ENCODE measurements around the gene EFCC1. TPM values are rescaled to one million over a fixed set of nuclear protein-coding genes. Genes with fewer than 3 reads are reported as not detected.

EFCC1 gene
- total RNA-seq, 1 experiment from 2014 or later = 0.39 TPM

DNA sequence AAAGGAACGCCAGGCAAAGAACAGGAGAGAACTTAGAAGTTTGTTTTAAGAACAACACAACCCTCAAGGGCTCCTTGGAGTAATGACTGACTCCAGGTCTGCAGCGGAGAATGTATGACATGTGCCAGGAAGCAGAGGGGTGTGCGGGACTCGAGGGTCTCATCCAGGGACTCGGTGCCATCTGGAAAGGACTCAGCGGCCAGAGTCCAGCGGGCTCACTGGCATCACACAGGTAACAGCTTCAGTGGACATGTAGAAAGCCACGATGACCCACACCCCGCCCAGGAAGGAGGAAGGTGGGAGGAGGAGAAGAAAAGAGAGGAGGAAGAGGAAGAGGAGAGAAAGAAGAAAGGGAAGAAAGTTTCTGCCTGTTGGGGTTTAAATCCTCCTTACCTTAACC is 80.9 kb downstream of the EFCC1 start:
- no peaks in the 10 kb centered on the region for H3K4me1 ChIP-seq
- no peak for DNase-seq
- no peaks in the 10 kb centered on the region for H3K4me1 Mint-ChIP-seq (ENCODE audit: low read depth, unreplicated experiment)
- ChIA-PET CTCF (no interaction called here), POLR2A (no interaction called here)
- no peaks in the 10 kb centered on the region for H3K9me3 ChIP-seq
- TF ChIP-seq CTCF (IDR thresholded peaks at IDR 0.05; ENCODE audit: insufficient read depth in 1 of 2, low read depth in 1 of 2, low read length in 1 of 2, severe bottlenecking in 1 of 2, unreplicated experiment in 1 of 2) = no peak
- H3K36me3 ChIP-seq (ENCODE audit: control insufficient read depth, insufficient read depth, low read length) = no peaks in the 10 kb centered on the region
- no peaks in the 10 kb centered on the region for H3K27me3 Mint-ChIP-seq (ENCODE audit: insufficient read depth, unreplicated experiment)
- H3K9me3 Mint-ChIP-seq (ENCODE audit: unreplicated experiment) = no peaks in the 10 kb centered on the region
- no TSS peak for BruUV-seq (replicated peaks)
- no peak overlapping the region for H3K4me3 Mint-ChIP-seq (ENCODE audit: unreplicated experiment)
- H3K27me3 ChIP-seq (replicated peaks; ENCODE audit: control insufficient read depth, insufficient read depth, low read length) = no peaks in the 10 kb centered on the region
- H3K4me3 ChIP-seq (ENCODE audit: low read depth, low read length) = no peak overlapping the region
- no peak overlapping the region for H3K27ac Mint-ChIP-seq (ENCODE audit: unreplicated experiment)
- intact Hi-C loops (cut with micrococcal nuclease; ENCODE audit: unreplicated experiment) = no loop called here
- no peaks in the 10 kb centered on the region for H3K36me3 Mint-ChIP-seq (ENCODE audit: insufficient read depth, unreplicated experiment)

DNA sequence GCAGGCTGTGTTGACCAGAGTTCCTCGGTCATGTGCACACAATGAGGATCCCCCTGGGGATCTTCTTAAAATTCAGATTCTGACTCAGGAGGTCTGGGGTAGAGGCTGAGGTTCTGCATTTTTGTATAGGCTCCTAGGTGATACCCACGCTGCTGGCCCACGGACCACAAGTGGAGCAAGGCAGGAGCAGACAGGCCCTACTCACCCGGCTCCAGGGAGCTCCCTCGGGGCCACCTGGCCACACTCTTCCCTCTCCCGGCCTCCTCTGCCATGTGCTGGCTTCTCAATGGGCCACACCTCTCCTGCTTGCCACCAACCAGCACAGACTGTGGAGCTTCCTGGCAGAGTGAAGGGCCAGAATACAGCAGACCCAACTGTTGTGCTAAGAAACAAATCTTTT is 83.4 kb downstream of the EFCC1 start:
- DNase-seq = no peak
- Histone ChIP-seq H3K4me3 (ENCODE audit: low read depth, low read length) (no peak overlapping the region), H3K36me3 (ENCODE audit: control insufficient read depth, insufficient read depth, low read length) (no peaks in the 10 kb centered on the region), H3K4me1 (no peaks in the 10 kb centered on the region), H3K27me3 (replicated peaks; ENCODE audit: control insufficient read depth, insufficient read depth, low read length) (no peaks in the 10 kb centered on the region), H3K9me3 (no peaks in the 10 kb centered on the region)
- no TSS peak for BruUV-seq (replicated peaks)
- ChIA-PET CTCF (interaction anchor here (1.4 kb wide), 1 partner anchor 31 kb away, joined by 6 read pairs; no protein-coding TSS in a partner anchor), POLR2A (interaction anchor here (0.6 kb wide), 1 partner anchor 46 kb away, joined by 3 read pairs; no protein-coding TSS in a partner anchor)
- no peak overlapping the region for H3K27ac Mint-ChIP-seq (ENCODE audit: unreplicated experiment)
- TF ChIP-seq CTCF (IDR thresholded peaks at IDR 0.05; ENCODE audit: insufficient read depth in 1 of 2, low read depth in 1 of 2, low read length in 1 of 2, severe bottlenecking in 1 of 2, unreplicated experiment in 1 of 2) = no peak
- no peak overlapping the region for H3K4me3 Mint-ChIP-seq (ENCODE audit: unreplicated experiment)
- H3K27me3 Mint-ChIP-seq (ENCODE audit: insufficient read depth, unreplicated experiment) = no peaks in the 10 kb centered on the region
- no peaks in the 10 kb centered on the region for H3K36me3 Mint-ChIP-seq (ENCODE audit: insufficient read depth, unreplicated experiment)
- H3K4me1 Mint-ChIP-seq (ENCODE audit: low read depth, unreplicated experiment) = no peaks in the 10 kb centered on the region
- intact Hi-C loops (cut with micrococcal nuclease; ENCODE audit: unreplicated experiment) = no loop called here
- H3K9me3 Mint-ChIP-seq (ENCODE audit: unreplicated experiment) = no peaks in the 10 kb centered on the region

- Mint-ChIP-seq H3K36me3 (ENCODE audit: insufficient read depth, unreplicated experiment) (no peaks in the 10 kb centered on the region), H3K4me3 (ENCODE audit: unreplicated experiment) (no peak overlapping the region), H3K9me3 (ENCODE audit: unreplicated experiment) (no peaks in the 10 kb centered on the region), H3K4me1 (ENCODE audit: low read depth, unreplicated experiment) (no peaks in the 10 kb centered on the region), H3K27me3 (ENCODE audit: insufficient read depth, unreplicated experiment) (no peaks in the 10 kb centered on the region), H3K27ac (ENCODE audit: unreplicated experiment) (peak overlapping the region; percentile 53)
- H3K36me3 ChIP-seq (ENCODE audit: control insufficient read depth, insufficient read depth, low read length) = no peaks in the 10 kb centered on the region
- no peaks in the 10 kb centered on the region for H3K9me3 ChIP-seq
- BruUV-seq (replicated peaks) = no TSS peak
- intact Hi-C loops (cut with micrococcal nuclease; ENCODE audit: unreplicated experiment) = no loop called here
- no peak for TF ChIP-seq CTCF (IDR thresholded peaks at IDR 0.05; ENCODE audit: insufficient read depth in 1 of 2, low read depth in 1 of 2, low read length in 1 of 2, severe bottlenecking in 1 of 2, unreplicated experiment in 1 of 2)
- no peak for DNase-seq
- H3K4me3 ChIP-seq (ENCODE audit: low read depth, low read length) = no peak overlapping the region
- CTCF ChIA-PET = interaction anchor here (1.4 kb wide), 1 partner anchor 32 kb away, joined by 6 read pairs; no protein-coding TSS in a partner anchor
- H3K27me3 ChIP-seq (replicated peaks; ENCODE audit: control insufficient read depth, insufficient read depth, low read length) = no peaks in the 10 kb centered on the region
- H3K4me1 ChIP-seq = no peaks in the 10 kb centered on the region
- POLR2A ChIA-PET = no interaction called here
Measured at GRCh38 chr3:129085165-129085715, 84.1 kb downstream of the EFCC1 start.
